ENCODE measurements around the gene GRIK3. TPM values are rescaled to one million over a fixed set of nuclear protein-coding genes. Genes with fewer than 3 reads are reported as not detected.

The GRIK3 gene
- total RNA-seq, 2 donors from 2014 or later: 0.20 to 1.2 TPM

- Histone ChIP-seq H3K9ac (ENCODE audit: low read depth in 2 of 2, low read length in 2 of 2) (no peak overlapping the region), H3K27ac (no peak overlapping the region), H3K4me1 (no peaks in the 10 kb centered on the region), H3K4me3 (no peak overlapping the region), H3K9me3 (no peaks in the 10 kb centered on the region), H3K36me3 (no peaks in the 10 kb centered on the region), H3K27me3 (no peaks in the 10 kb centered on the region)
- TF ChIP-seq, protein P1, sequence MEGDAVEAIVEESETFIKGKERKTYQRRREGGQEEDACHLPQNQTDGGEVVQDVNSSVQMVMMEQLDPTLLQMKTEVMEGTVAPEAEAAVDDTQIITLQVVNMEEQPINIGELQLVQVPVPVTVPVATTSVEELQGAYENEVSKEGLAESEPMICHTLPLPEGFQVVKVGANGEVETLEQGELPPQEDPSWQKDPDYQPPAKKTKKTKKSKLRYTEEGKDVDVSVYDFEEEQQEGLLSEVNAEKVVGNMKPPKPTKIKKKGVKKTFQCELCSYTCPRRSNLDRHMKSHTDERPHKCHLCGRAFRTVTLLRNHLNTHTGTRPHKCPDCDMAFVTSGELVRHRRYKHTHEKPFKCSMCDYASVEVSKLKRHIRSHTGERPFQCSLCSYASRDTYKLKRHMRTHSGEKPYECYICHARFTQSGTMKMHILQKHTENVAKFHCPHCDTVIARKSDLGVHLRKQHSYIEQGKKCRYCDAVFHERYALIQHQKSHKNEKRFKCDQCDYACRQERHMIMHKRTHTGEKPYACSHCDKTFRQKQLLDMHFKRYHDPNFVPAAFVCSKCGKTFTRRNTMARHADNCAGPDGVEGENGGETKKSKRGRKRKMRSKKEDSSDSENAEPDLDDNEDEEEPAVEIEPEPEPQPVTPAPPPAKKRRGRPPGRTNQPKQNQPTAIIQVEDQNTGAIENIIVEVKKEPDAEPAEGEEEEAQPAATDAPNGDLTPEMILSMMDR (IDR thresholded peaks at IDR 0.05): no peak
- DNase-seq: no peak
- intact Hi-C loops (cut with DNase I): no loop called here
Measured at GRCh38 chr1:37073854-37074379, 39.6 kb upstream of the GRIK3 start.

GRCh38 chr1:37073152-37073853 lies 39.0 kb upstream of the GRIK3 start:
- H3K36me3 ChIP-seq: no peaks in the 10 kb centered on the region
- no peaks in the 10 kb centered on the region for H3K4me1 ChIP-seq
- no peaks in the 10 kb centered on the region for H3K9me3 ChIP-seq
- DNase-seq: no peak
- no peaks in the 10 kb centered on the region for H3K27me3 ChIP-seq
- TF ChIP-seq, protein P1 (IDR thresholded peaks at IDR 0.05): no peak
- no peak overlapping the region for H3K27ac ChIP-seq
- intact Hi-C loops (cut with DNase I): no loop called here
- H3K4me3 ChIP-seq: no peak overlapping the region
- H3K9ac ChIP-seq (ENCODE audit: low read depth in 2 of 2, low read length in 2 of 2): no peak overlapping the region

DNA sequence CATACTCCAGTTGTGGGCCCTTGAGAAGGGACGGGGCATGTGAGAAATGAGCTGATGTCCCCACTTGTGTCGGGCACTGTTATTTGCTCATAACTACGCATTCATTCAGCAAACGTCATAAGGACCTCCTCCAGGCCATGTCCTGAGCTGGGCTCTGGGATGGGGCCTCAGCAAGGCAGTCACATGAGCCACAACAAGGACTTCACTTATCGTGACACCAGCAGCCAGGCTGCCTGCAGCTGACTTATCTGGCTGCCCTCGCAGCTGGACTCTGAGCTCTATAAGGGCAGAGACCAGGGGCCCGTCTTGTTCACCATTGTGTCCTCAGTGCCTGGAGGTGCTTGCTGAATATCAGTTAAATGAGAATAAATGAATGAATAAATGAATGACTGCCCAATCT lies 37.5 kb upstream of the GRIK3 start:
- Histone ChIP-seq H3K4me3 (no peak overlapping the region), H3K9ac (ENCODE audit: low read depth in 2 of 2, low read length in 2 of 2) (no peak overlapping the region), H3K4me1 (no peaks in the 10 kb centered on the region), H3K9me3 (no peaks in the 10 kb centered on the region), H3K27me3 (no peaks in the 10 kb centered on the region), H3K27ac (no peak overlapping the region), H3K36me3 (no peaks in the 10 kb centered on the region)
- intact Hi-C loops (cut with DNase I): no loop called here
- no peak for DNase-seq
- TF ChIP-seq, protein P1 (IDR thresholded peaks at IDR 0.05): no peak

GRCh38 chr1:37070126-37070525 lies 35.8 kb upstream of the GRIK3 start:
- H3K9ac ChIP-seq (ENCODE audit: low read depth in 2 of 2, low read length in 2 of 2): no peak overlapping the region
- no peaks in the 10 kb centered on the region for H3K4me1 ChIP-seq
- H3K9me3 ChIP-seq: no peaks in the 10 kb centered on the region
- no peak overlapping the region for H3K27ac ChIP-seq
- intact Hi-C loops (cut with DNase I): no loop called here
- no peak for DNase-seq
- TF ChIP-seq, protein P1 (IDR thresholded peaks at IDR 0.05): no peak
- no peaks in the 10 kb centered on the region for H3K36me3 ChIP-seq
- no peak overlapping the region for H3K4me3 ChIP-seq
- no peaks in the 10 kb centered on the region for H3K27me3 ChIP-seq

GRCh38 chr1:37069406-37069805 lies 35.1 kb upstream of the GRIK3 start:
- TF ChIP-seq, protein P1 (IDR thresholded peaks at IDR 0.05): no peak
- intact Hi-C loops (cut with DNase I): no loop called here
- H3K4me3 ChIP-seq: no peak overlapping the region
- H3K27ac ChIP-seq: no peak overlapping the region
- no peaks in the 10 kb centered on the region for H3K4me1 ChIP-seq
- H3K36me3 ChIP-seq: no peaks in the 10 kb centered on the region
- no peaks in the 10 kb centered on the region for H3K27me3 ChIP-seq
- H3K9me3 ChIP-seq: no peaks in the 10 kb centered on the region
- no peak overlapping the region for H3K9ac ChIP-seq (ENCODE audit: low read depth in 2 of 2, low read length in 2 of 2)
- DNase-seq: no peak

Data from colonic mucosa (tissue), 4 donors.